Lower lobe of right lung (tissue), 2 donors: ENCODE results near the gene WWTR1. TPM values are rescaled to one million over a fixed set of nuclear protein-coding genes. Genes with fewer than 3 reads are reported as not detected.

Source experiments
- ATAC-seq, 2 donors: fragments of 200-7000 bp; cut with Tn5 transposase; one replicate each; pipeline ENCODE4 v1.9.1; 2020 to 2022; ENCODE audit warnings: mild to moderate bottlenecking in 2 of 2, moderate library complexity in 2 of 2
- DNase-seq: peaks from one replicate; pipeline ENCODE4 v3.0.0-alpha.2; 2020
- H3K27ac ChIP-seq: fragments of 200-600 bp; one replicate; pipeline ENCODE4 v1.8.0; 2022
- H3K27me3 ChIP-seq: fragments of 200-600 bp; one replicate; pipeline ENCODE4 v1.8.0; 2022; ENCODE audit warnings: low read depth
- H3K36me3 ChIP-seq: fragments of 200-600 bp; one replicate; pipeline ENCODE4 v1.8.0; 2022; ENCODE audit warnings: mild to moderate bottlenecking
- H3K4me1 ChIP-seq: fragments of 200-600 bp; one replicate; pipeline ENCODE4 v1.8.0; 2022
- H3K4me3 ChIP-seq: fragments of 200-600 bp; one replicate; pipeline ENCODE4 v1.8.0; 2022; ENCODE audit warnings: mild to moderate bottlenecking
- H3K9me3 ChIP-seq: fragments of 200-600 bp; one replicate; pipeline ENCODE4 v1.8.0; 2022
- CTCF ChIP-seq: fragments of 200-600 bp; IDR thresholded peaks from one replicate; pipeline ENCODE4 v1.8.0; 2022; ENCODE audit warnings: antibody characterized with exemption, mild to moderate bottlenecking
- intact Hi-C: fragments of 100-400 bp; cut with DNase I; formaldehyde crosslinking; loops from one replicate; pipeline ENCODE4 v1.11.0; 2022
- long read RNA-seq: library from polyadenylated mRNA; unstranded; transcript quantifications from one replicate; pipeline ENCODE4 v2.0.0, GENCODE V29; 2021
- total RNA-seq: library from RNA; stranded (reverse); fragmentation: NEBNext Ultra II Directional; extraction: Animal tissue kit (Norgen Biotek cat#: 25700); gene quantifications from one replicate; pipeline ENCODE4 v1.2.1, GENCODE V29; 2021
- donor health status: DM: no; HTN: yes; CAD: no; lungs with severe emphysema.

WWTR1 gene
- 89.5 TPM for total RNA-seq
- long read RNA-seq, transcript WWTR1-201 (7 exons, 2,103 nt) = major isoform, 27 of 83 reads
- long read RNA-seq, partial matches to known transcripts = 24 of 83 reads
- long read RNA-seq, other reads (novel, unspliced or antisense) = 32 of 83 reads

- Histone ChIP-seq H3K27ac (peak within 1 kb of the TSS; percentile 96), H3K36me3 (no peaks in the 10 kb centered on the region), H3K27me3 (no peaks in the 10 kb centered on the region), H3K4me3 (peak within 1 kb of the TSS; percentile 68), H3K4me1 (peaks cover 30% of the 10 kb centered on the region), H3K9me3 (no peaks in the 10 kb centered on the region)
- DNase-seq (peak; percentile 93), ATAC-seq (peak; percentile 91 to 92)
- intact Hi-C loops = no loop called here
- peak; percentile 29 for TF ChIP-seq CTCF
Measured at GRCh38 chr3:149657926-149658743, at the start of gene WWTR1. Gene WWTR1, minus strand, starts transcription at chr3:149658025. Its CDS starts 719 bp downstream, at chr3:149657306.

GRCh38 chr3:149706905-149707304, 49.1 kb upstream of the WWTR1 start:
- no peaks in the 10 kb centered on the region for H3K9me3 ChIP-seq
- intact Hi-C loops = no loop called here
- no peaks in the 10 kb centered on the region for H3K27me3 ChIP-seq
- H3K27ac ChIP-seq = no peak overlapping the region
- no peaks in the 10 kb centered on the region for H3K4me1 ChIP-seq
- no peaks in the 10 kb centered on the region for H3K36me3 ChIP-seq
- no peak for TF ChIP-seq CTCF
- ATAC-seq (no peak), DNase-seq (no peak)
- no peak overlapping the region for H3K4me3 ChIP-seq

- no peak for ATAC-seq
Measured at GRCh38 chr3:149705416-149705815, 47.6 kb upstream of the WWTR1 start.

DNA sequence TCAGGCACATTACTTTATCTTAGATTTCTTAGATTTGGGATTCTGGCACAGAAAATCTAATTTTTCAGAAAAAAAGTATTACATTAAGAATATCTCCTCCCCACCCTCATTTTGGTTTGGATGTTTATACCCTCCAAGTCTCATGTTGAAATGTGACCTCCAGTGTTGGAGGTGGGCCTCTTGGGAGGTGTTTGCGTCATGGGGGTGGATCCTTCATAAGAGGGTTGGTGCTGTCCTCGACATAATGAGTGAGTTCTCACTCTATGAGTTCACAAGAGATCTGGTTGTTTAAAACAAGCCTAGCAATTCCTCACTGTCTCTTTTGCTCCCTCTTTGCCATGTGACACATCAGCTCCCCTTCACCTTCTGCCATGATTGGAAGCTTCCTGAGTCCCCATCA, 45.6 kb upstream of the WWTR1 start:
- no peak for DNase-seq

More at GRCh38 chr3:149705416-149705815, 47.6 kb upstream of the WWTR1 start:
- no peak for DNase-seq
- Histone ChIP-seq H3K9me3 (no peaks in the 10 kb centered on the region), H3K27me3 (no peaks in the 10 kb centered on the region), H3K27ac (no peak overlapping the region), H3K4me3 (no peak overlapping the region), H3K4me1 (no peaks in the 10 kb centered on the region), H3K36me3 (no peaks in the 10 kb centered on the region)
- no peak for TF ChIP-seq CTCF
- intact Hi-C loops = no loop called here

More for the DNA sequence above, 45.6 kb upstream of the WWTR1 start:
- Histone ChIP-seq H3K27me3 (no peaks in the 10 kb centered on the region), H3K9me3 (peaks cover 5% of the 10 kb centered on the region), H3K27ac (no peak overlapping the region), H3K4me3 (no peak overlapping the region), H3K4me1 (no peaks in the 10 kb centered on the region), H3K36me3 (no peaks in the 10 kb centered on the region)
- no peak for ATAC-seq
- intact Hi-C loops = no loop called here
- TF ChIP-seq CTCF = no peak
